Body of pancreas (tissue), 4 donors: ENCODE data around the gene DEPDC5. TPM values are rescaled to one million over a fixed set of nuclear protein-coding genes. Genes with fewer than 3 reads are reported as not detected.
A peak's percentile ranks its signal among the peaks of the same experiment; 100 is the strongest.
"Not testable (repeated sequence)": the region's sequence is repeated elsewhere in the genome, so short reads cannot be mapped to it uniquely, and the experiment has no call there.

Experiments used
- ATAC-seq: fragments of 150-250 bp; one replicate; pipeline ENCODE4 v1.9.1; 2016
- DNase-seq, 4 donors: peaks; one replicate each; pipeline ENCODE4 v3.0.0-alpha.2; 2019
- H3K27ac ChIP-seq, 4 donors: fragments of 200-600 bp; sonication (generic); 1 replicate in 3 of 4; 2 replicates in 1 of 4; pipeline versions ENCODE4 v1.5.1 to v1.6.1; 2016 to 2019; ENCODE audit warnings: mild to moderate bottlenecking in 1 of 4, mixed read lengths in 1 of 4, moderate library complexity in 1 of 4
- H3K27me3 ChIP-seq, 2 donors: fragments of 200-600 bp; sonication (generic); one replicate each; pipeline ENCODE4 v1.6.0; 2016; ENCODE audit warnings: mild to moderate bottlenecking in 1 of 2
- H3K36me3 ChIP-seq, 2 donors: fragments of 200-600 bp; sonication (generic); replicated peaks in 1 of 2; 2 replicates each; pipeline ENCODE4 v1.5.1; 2016; ENCODE audit warnings: low read depth in 2 of 2; ENCODE audit not compliant: insufficient read depth in 1 of 2
- H3K4me1 ChIP-seq: fragments of 200-600 bp; sonication (generic); one replicate; pipeline ENCODE4 v1.6.0; 2016
- H3K4me3 ChIP-seq, 2 donors: fragments of 200-600 bp; sonication (generic); 1 replicate in 1 of 2; 2 replicates in 1 of 2; pipeline ENCODE4 v1.5.1; 2016 to 2019
- H3K9me3 ChIP-seq, 3 donors: fragments of 200-600 bp; sonication (generic); 1 replicate in 2 of 3; 2 replicates in 1 of 3; pipeline ENCODE4 v1.5.1; 2016
- POLR2A ChIP-seq, 3 donors: fragments of 450-650 bp; IDR thresholded peaks; one replicate each; pipeline ENCODE4 v1.6.1; 2016; ENCODE audit warnings: antibody characterized with exemption in 3 of 3, mild to moderate bottlenecking in 2 of 3
- WGBS, 2 donors: methylation state at CpG; one replicate each; pipeline ENCODE4 v1.1.5; 2017; 5-methylcytosine and 5-hydroxymethylcytosine counted together
- intact Hi-C: fragments of 100-400 bp; cut with DNase I; formaldehyde crosslinking; loops from one replicate; pipeline ENCODE4 v1.15.1; 2023
- total RNA-seq, 2 donors: library from RNA; depleted of rRNA; stranded (reverse); fragments of >200 nt; gene quantifications; one replicate each; pipeline ENCODE4 v1.1.0, GENCODE V29; 2016
- TF ChIP-seq, protein P1 (sequence below), 7 experiments: fragments of 450-650 bp in 4 of 7; fragments of 200-600 bp in 3 of 7; sonication (generic) in 3 of 7; IDR thresholded peaks; one replicate each; pipeline ENCODE4 v1.5.1; 2016 to 2019; ENCODE audit warnings: antibody characterized with exemption in 7 of 7

The DEPDC5 gene
- total RNA-seq, result 10 to 100 TPM; 21.4 to 40.0 TPM

DNA sequence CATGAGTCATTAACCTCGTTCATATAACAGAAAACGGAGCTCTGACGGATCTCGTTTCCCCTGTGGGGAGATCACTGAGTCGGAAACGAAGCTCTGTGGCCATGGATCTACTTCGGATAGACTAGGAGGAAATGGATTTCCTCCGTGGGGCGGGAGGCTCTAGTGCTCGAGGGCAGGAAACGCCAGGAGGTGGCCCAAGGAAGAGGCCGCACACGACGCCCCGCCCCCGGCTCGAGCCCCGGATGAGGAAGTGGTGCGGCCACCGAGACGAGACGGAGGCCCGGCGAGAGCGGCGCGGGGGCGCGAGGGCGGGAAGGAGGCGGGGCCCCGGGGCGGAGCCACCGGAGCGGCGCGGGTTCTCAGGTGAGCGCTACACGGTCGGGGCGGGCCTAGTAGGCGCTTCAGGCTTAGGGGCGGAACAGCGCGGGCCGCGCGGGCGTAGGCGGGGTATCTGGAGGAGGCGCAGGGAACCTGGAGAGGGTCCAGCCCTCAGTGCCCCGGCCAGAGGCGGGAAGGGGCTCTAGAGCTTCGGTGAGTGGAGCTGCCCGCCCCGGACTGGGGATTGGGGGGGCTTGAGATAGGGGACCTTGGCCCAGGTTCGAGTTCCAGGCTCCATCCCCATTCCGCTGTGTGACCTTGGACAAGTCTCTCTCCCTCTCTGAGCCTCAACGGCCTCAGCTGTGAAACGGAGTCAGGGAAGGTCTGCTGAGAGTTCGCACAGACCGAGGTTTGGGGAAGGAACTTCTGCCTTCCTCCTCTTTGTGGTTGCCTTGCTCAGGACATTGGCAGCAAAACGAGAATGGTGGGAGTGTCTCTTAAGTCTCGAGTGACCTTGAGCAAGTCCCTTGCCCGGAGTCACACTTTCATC, at the start of gene DEPDC5:
Gene DEPDC5 (plus strand): TSS at position 386 of the 868 bp plus-strand sequence. CDS start 903 bp downstream, outside the sequence.
- Histone ChIP-seq H3K27me3 (no peaks in the 10 kb centered on the region), H3K9me3 (no peaks in the 10 kb centered on the region), H3K36me3 (no peaks in the 10 kb centered on the region), H3K27ac (peak within 1 kb of the TSS; percentile 86 to 95 (median 91)), H3K4me3 (peak within 1 kb of the TSS; percentile 43 to 69), H3K4me1 (peaks cover 45% of the 10 kb centered on the region)
- intact Hi-C loops, result no loop called here
- peak; percentile 97 to 98 (median 97) for DNase-seq
- ATAC-seq, result peak; percentile 88
- 0 to 1% methylated on average over 14 to 54 of the region's 65 CpGs for WGBS, 2 donors
- TF ChIP-seq POLR2A (IDR thresholded peaks at IDR 0.05), result peak; percentile 75 to 93 (median 91)
- TF ChIP-seq, protein P1, sequence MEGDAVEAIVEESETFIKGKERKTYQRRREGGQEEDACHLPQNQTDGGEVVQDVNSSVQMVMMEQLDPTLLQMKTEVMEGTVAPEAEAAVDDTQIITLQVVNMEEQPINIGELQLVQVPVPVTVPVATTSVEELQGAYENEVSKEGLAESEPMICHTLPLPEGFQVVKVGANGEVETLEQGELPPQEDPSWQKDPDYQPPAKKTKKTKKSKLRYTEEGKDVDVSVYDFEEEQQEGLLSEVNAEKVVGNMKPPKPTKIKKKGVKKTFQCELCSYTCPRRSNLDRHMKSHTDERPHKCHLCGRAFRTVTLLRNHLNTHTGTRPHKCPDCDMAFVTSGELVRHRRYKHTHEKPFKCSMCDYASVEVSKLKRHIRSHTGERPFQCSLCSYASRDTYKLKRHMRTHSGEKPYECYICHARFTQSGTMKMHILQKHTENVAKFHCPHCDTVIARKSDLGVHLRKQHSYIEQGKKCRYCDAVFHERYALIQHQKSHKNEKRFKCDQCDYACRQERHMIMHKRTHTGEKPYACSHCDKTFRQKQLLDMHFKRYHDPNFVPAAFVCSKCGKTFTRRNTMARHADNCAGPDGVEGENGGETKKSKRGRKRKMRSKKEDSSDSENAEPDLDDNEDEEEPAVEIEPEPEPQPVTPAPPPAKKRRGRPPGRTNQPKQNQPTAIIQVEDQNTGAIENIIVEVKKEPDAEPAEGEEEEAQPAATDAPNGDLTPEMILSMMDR (IDR thresholded peaks at IDR 0.05), result peak in 1 of 7 experiments; percentile 9

DNA sequence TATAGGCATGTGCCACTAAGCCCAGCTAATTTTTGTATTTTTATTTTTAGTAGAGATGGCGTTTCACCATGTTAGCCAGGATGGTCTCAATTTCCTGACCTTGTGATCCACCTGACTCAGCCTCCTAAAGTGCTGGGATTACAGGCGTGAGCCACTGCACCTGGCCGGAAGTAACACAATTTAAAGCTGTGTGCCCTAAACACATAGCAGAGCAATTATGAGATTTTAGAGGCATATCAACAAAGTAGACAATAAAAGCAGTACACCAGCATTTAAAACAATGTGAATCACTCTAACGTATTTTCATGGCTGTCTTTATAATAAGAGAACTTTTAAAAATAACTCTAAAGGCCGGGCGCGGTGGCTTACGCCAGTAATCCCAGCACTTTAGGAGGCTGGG, 46.3 kb upstream of the DEPDC5 start:
- Histone ChIP-seq H3K27me3 (no peaks in the 10 kb centered on the region), H3K9me3 (no peaks in the 10 kb centered on the region), H3K27ac (no peak overlapping the region), H3K4me3 (no peak overlapping the region), H3K4me1 (no peaks in the 10 kb centered on the region), H3K36me3 (peaks cover 2 to 9% of the 10 kb centered on the region in 2 donors)
- DNase-seq (no peak), ATAC-seq (no peak)
- TF ChIP-seq, protein P1 (IDR thresholded peaks at IDR 0.05), result no peak
- no peak for TF ChIP-seq POLR2A (IDR thresholded peaks at IDR 0.05)
- intact Hi-C loops, result no loop called here
- 92 to 93% methylated on average over 8 of the region's 8 CpGs for WGBS, 2 donors

DNA sequence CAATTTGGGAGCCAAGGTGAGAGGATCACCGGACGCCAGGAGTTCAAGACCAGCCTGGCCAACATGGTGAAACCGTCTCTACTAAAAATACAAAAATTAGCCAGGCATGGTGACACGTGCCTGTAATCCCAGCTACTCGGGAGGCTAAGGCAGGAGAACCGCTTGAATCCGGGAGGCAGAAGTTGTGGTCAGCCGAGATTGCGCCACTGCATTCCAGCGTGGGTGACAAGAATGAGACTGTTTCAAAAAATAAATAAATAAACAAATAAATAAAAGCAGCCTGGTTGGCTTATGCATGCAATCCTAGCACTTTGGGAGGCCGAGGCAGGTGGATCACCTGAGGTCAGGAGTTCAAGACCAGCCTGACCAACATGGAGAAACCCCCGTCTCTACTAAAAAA, 42.6 kb upstream of the DEPDC5 start:
- intact Hi-C loops, result not testable (repeated sequence)

DNA sequence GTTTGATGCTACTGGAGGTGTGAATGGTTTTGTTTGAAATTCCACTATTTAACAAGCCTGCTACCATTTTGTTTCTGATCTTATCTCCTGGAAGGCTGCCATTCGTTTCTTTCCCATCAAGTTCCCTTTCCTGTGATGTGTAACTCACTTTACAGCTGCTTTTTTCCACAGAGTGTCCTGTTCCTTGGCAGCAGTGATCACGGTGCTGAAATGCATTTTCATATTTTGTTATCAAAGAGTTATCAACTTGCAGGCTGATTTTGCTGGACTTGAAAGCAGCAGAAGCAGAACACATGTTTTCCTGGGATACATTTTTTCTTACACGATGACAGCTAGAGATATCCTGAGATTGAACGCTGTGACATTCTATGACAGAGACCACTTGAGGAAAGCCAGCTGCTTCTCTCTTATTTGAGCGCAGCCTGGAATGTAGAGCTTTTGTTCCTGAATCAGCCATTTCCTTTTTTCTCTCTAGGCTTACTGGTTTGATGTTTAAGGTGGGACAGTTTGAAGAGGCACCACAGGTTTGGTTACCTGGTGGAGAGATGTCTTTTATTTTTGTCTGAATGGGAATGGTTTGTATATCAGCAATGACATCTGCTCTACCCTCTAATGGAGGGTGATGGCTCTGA, 38.6 kb upstream of the DEPDC5 start:
- 40 to 45% methylated on average over 5 of the region's 5 CpGs for WGBS, 2 donors
- ATAC-seq, result no peak
- Histone ChIP-seq H3K4me3 (no peak overlapping the region), H3K27me3 (no peaks in the 10 kb centered on the region), H3K9me3 (no peaks in the 10 kb centered on the region), H3K36me3 (peaks cover 0 to 16% of the 10 kb centered on the region in 2 donors), H3K4me1 (no peaks in the 10 kb centered on the region), H3K27ac (no peak overlapping the region)
- intact Hi-C loops, result no loop called here
- no peak for DNase-seq
- TF ChIP-seq POLR2A (IDR thresholded peaks at IDR 0.05), result no peak
- TF ChIP-seq, protein P1 (IDR thresholded peaks at IDR 0.05), result no peak

More for the DNA sequence above, 42.6 kb upstream of the DEPDC5 start:
- H3K9me3 ChIP-seq, H3K4me3 ChIP-seq, ATAC-seq, DNase-seq, H3K4me1 ChIP-seq, H3K27me3 ChIP-seq, H3K27ac ChIP-seq, H3K36me3 ChIP-seq: not testable (repeated sequence)
- 79 to 91% methylated on average over 12 of the region's 12 CpGs for WGBS, 2 donors

DNA sequence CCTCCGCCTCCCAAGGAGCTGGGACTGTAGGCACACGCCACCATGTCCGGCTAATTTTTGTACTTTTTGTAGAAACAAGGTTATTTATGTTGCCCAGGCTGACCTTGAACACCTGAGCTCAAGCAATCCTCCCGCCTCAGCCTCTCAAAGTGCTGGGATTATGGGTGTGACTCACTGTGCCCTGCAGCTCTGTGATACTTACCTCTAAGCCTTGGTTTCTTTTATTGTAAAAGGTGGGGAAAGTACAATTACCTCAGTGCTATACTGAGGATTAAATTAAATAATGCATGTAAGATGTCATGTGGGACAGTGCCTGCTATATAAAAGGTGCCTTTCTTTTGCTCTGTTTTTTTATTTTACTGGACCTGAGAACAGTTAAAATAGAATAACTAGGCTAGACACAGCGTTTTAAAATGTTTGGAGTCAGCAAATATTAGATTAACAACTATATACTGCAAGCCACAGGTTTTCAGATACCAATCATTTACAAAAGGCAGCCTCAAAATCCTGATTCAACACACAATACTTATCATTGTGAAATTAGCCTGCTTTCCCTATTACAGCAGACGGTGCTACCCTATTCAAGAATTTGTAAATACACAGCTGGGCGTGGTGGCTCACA, 33.9 kb upstream of the DEPDC5 start:
- DNase-seq (no peak), ATAC-seq (no peak)
- H3K4me3 ChIP-seq, result no peak overlapping the region
- no peak overlapping the region for H3K27ac ChIP-seq
- no peaks in the 10 kb centered on the region for H3K4me1 ChIP-seq
- no peaks in the 10 kb centered on the region for H3K27me3 ChIP-seq
- peaks cover 0 to 23% of the 10 kb centered on the region in 2 donors for H3K36me3 ChIP-seq
- intact Hi-C loops, result no loop called here
- TF ChIP-seq POLR2A (IDR thresholded peaks at IDR 0.05), result no peak
- TF ChIP-seq, protein P1 (IDR thresholded peaks at IDR 0.05), result no peak
- WGBS, 2 donors, result 92 to 95% methylated on average over 7 of the region's 7 CpGs
- H3K9me3 ChIP-seq, result no peaks in the 10 kb centered on the region
